ENCODE measurements around the gene STX1B. TPM values are rescaled to one million over a fixed set of nuclear protein-coding genes. Genes with fewer than 3 reads are reported as not detected.

The STX1B gene
- total and polyA plus RNA-seq, 2 of the 8 experiments (the other 6 are each of a cell fraction or from before 2014, with no cell fraction given) = 8.9 to 20.2 TPM

- TF ChIP-seq SP1 (IDR thresholded peaks at IDR 0.05; ENCODE audit: low read depth, low read length) (peak; percentile 38; the same call in 1 of the 2 replicates), KDM4A (IDR thresholded peaks at IDR 0.05; ENCODE audit: low read depth, low read length, severe bottlenecking) (no peak)
Measured at GRCh38 chr16:31055613-31056012, 45.2 kb upstream of the STX1B start (continued).
